Neural progenitor cell (in vitro differentiated cells): Measurements from ENCODE around the gene INTS11.
"Not testable (repeated sequence)": the region's sequence is repeated elsewhere in the genome, so short reads cannot be mapped to it uniquely, and the experiment has no call there.

ENCODE experiments used
- CTCF ChIP-seq: fragments of 200-600 bp; sonication (generic); IDR thresholded peaks from 2 replicates; pipeline ENCODE4 v1.5.1; 2017; ENCODE audit warnings: antibody characterized with exemption, mild to moderate bottlenecking
- EZH2 ChIP-seq: fragments of 200-600 bp; sonication (generic); IDR thresholded peaks from 2 replicates; pipeline ENCODE4 v1.6.1; 2017; ENCODE audit warnings: antibody characterized with exemption, mild to moderate bottlenecking, moderate library complexity

- not testable (repeated sequence) for TF ChIP-seq EZH2, CTCF
Observed at GRCh38 chr1:1370094-1370493, 45.6 kb upstream of the INTS11 start.
